Lower leg skin (tissue), 3 donors: ENCODE measurements around the gene SPOCK1.

Source experiments
- POLR2A ChIP-seq, 2 donors: fragments of 450-650 bp; IDR thresholded peaks; one replicate each; pipeline ENCODE4 v1.6.1; 2016 to 2017; ENCODE audit warnings: antibody characterized with exemption in 2 of 2, mild to moderate bottlenecking in 1 of 2, moderate library complexity in 1 of 2
- TF ChIP-seq, protein P1 (sequence below), 3 donors: fragments of 450-650 bp; IDR thresholded peaks; one replicate each; pipeline ENCODE4 v1.5.1; 2016; ENCODE audit warnings: antibody characterized with exemption in 3 of 3, mild to moderate bottlenecking in 3 of 3, moderate library complexity in 2 of 3

GRCh38 chr5:137490591-137490990, 8.5 kb downstream of the SPOCK1 start:
- TF ChIP-seq, protein P1, sequence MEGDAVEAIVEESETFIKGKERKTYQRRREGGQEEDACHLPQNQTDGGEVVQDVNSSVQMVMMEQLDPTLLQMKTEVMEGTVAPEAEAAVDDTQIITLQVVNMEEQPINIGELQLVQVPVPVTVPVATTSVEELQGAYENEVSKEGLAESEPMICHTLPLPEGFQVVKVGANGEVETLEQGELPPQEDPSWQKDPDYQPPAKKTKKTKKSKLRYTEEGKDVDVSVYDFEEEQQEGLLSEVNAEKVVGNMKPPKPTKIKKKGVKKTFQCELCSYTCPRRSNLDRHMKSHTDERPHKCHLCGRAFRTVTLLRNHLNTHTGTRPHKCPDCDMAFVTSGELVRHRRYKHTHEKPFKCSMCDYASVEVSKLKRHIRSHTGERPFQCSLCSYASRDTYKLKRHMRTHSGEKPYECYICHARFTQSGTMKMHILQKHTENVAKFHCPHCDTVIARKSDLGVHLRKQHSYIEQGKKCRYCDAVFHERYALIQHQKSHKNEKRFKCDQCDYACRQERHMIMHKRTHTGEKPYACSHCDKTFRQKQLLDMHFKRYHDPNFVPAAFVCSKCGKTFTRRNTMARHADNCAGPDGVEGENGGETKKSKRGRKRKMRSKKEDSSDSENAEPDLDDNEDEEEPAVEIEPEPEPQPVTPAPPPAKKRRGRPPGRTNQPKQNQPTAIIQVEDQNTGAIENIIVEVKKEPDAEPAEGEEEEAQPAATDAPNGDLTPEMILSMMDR (IDR thresholded peaks at IDR 0.05), result no peak
- no peak for TF ChIP-seq POLR2A (IDR thresholded peaks at IDR 0.05)
